ENCODE data around the gene PRKCH. TPM values are rescaled to one million over a fixed set of nuclear protein-coding genes. Genes with fewer than 3 reads are reported as not detected.

Gene PRKCH
- total RNA-seq, 1 donor from 2014 or later: 9.0 TPM

DNA sequence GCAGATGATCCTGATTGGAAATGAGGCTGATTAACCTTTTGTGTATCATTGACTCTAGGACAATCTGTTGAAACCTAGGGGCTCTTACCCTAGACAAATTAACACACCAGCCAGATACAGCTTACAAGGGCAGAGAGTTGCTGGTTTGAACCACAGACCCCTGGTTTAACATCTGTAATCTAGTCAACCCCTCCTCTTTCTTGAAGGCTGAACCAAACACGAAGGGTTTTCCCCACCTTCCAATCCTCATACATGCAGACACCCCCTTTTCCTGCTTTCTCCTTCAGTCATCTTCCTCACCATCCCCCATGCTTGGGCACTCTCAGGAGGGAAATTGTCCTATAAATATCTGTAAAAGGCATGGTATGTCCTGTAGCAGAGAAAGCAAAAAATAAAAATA, 247.9 kb downstream of the PRKCH start:
- Mint-ChIP-seq H3K27me3 (ENCODE audit: low read depth) (peaks cover 2% of the 10 kb centered on the region), H3K27ac (no peak overlapping the region), H3K4me1 (peaks cover 39% of the 10 kb centered on the region), H3K9me3 (peaks cover 3% of the 10 kb centered on the region), H3K4me3 (peak overlapping the region; percentile 15), H3K36me3 (no peaks in the 10 kb centered on the region)
- no peak for DNase-seq (ENCODE audit: low spot score in 2 of 2, unreplicated experiment in 2 of 2)
- TF ChIP-seq CTCF (IDR thresholded peaks at IDR 0.05; ENCODE audit: unreplicated experiment): no peak

GRCh38 chr14:61569812-61570548, 248.6 kb downstream of the PRKCH start:
- Mint-ChIP-seq H3K27ac (no peak overlapping the region), H3K36me3 (no peaks in the 10 kb centered on the region), H3K9me3 (peaks cover 3% of the 10 kb centered on the region), H3K4me1 (peaks cover 33% of the 10 kb centered on the region), H3K27me3 (ENCODE audit: low read depth) (peaks cover 2% of the 10 kb centered on the region), H3K4me3 (no peak overlapping the region)
- DNase-seq (ENCODE audit: low spot score in 2 of 2, unreplicated experiment in 2 of 2): no peak
- no peak for TF ChIP-seq CTCF (IDR thresholded peaks at IDR 0.05; ENCODE audit: unreplicated experiment)

- TF ChIP-seq CTCF (IDR thresholded peaks at IDR 0.05; ENCODE audit: unreplicated experiment): no peak
- no peak for DNase-seq (ENCODE audit: low spot score in 2 of 2, unreplicated experiment in 2 of 2)
- no peak overlapping the region for H3K27ac Mint-ChIP-seq
- H3K27me3 Mint-ChIP-seq (ENCODE audit: low read depth): peaks cover 2% of the 10 kb centered on the region
- H3K9me3 Mint-ChIP-seq: peaks cover 2% of the 10 kb centered on the region
- peaks cover 33% of the 10 kb centered on the region for H3K4me1 Mint-ChIP-seq
- no peaks in the 10 kb centered on the region for H3K36me3 Mint-ChIP-seq
- H3K4me3 Mint-ChIP-seq: no peak overlapping the region
Observed at GRCh38 chr14:61570549-61571290, 249.3 kb downstream of the PRKCH start.

DNA sequence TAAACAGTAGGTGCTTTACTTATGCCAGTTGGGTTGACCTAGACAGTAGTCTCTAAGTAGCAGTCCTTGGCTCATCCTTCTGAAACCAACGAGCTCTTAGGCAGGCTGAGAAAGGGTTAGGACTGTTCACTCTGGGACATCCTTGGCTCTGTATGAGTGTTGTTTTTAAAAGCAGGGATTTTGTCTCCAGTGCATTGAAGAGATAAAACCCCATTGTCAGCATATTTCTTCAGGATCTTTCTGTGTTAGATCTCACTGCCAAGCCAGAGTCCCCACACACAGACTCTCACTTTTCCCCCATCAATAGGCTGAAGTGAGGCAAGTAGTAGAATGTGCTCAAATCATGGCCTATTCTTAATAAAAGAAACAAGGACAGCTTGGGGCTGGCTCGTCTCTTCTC, 250.5 kb downstream of the PRKCH start:
- Mint-ChIP-seq H3K27me3 (ENCODE audit: low read depth) (peaks cover 2% of the 10 kb centered on the region), H3K4me1 (peaks cover 33% of the 10 kb centered on the region), H3K9me3 (no peaks in the 10 kb centered on the region), H3K27ac (no peak overlapping the region), H3K36me3 (no peaks in the 10 kb centered on the region), H3K4me3 (no peak overlapping the region)
- DNase-seq (ENCODE audit: low spot score in 2 of 2, unreplicated experiment in 2 of 2): no peak
- TF ChIP-seq CTCF (IDR thresholded peaks at IDR 0.05; ENCODE audit: unreplicated experiment): no peak

DNA sequence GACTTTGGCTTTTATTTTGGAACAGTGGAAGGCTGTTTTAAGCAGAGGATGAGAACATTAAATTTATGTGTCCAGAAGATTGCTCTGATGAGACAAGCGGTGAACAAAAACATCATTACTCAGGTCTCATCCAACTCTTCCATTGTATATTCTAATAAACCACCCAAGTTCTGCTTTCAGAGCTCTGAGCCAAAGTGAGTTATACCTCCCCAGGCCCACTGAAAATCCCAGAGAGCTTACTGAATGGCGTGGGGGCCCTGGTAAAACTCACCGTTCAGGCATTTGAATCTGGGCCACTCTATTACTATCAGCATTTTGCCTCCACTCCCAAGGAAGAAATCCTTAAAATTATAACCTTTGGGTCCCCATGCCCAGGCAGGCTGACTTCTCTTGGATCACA, 251.9 kb downstream of the PRKCH start:
- peaks cover 33% of the 10 kb centered on the region for H3K4me1 Mint-ChIP-seq
- DNase-seq (ENCODE audit: low spot score in 2 of 2, unreplicated experiment in 2 of 2): no peak
- H3K4me3 Mint-ChIP-seq: no peak overlapping the region
- no peaks in the 10 kb centered on the region for H3K36me3 Mint-ChIP-seq
- H3K9me3 Mint-ChIP-seq: no peaks in the 10 kb centered on the region
- no peak for TF ChIP-seq CTCF (IDR thresholded peaks at IDR 0.05; ENCODE audit: unreplicated experiment)
- peaks cover 2% of the 10 kb centered on the region for H3K27me3 Mint-ChIP-seq (ENCODE audit: low read depth)
- H3K27ac Mint-ChIP-seq: no peak overlapping the region
